ENCODE measurements around the gene ZNF805. TPM values are rescaled to one million over a fixed set of nuclear protein-coding genes. Genes with fewer than 3 reads are reported as not detected.

The ZNF805 gene
- total and polyA plus RNA-seq, 2 of the 13 experiments (the other 11 are each of a cell fraction or from before 2014, with no cell fraction given) = 5.1 to 12.8 TPM

- no peak for TF ChIP-seq LRRFIP1 (CRISPR knock-in tag; conservative IDR thresholded peaks at IDR 0.05)
- TF ChIP-seq SALL2 (CRISPR knock-in tag; IDR thresholded peaks at IDR 0.05) = peak; percentile 60
- no peak; the same call in 1 of the 2 replicates for TF ChIP-seq ZNF83 (CRISPR knock-in tag; IDR thresholded peaks at IDR 0.05; ENCODE audit: borderline replicate concordance)
- peak; percentile 67 for TF ChIP-seq ZNF503 (CRISPR knock-in tag; IDR thresholded peaks at IDR 0.05)
- no peak for TF ChIP-seq ZNF496 (CRISPR knock-in tag; IDR thresholded peaks at IDR 0.05; ENCODE audit: insufficient replicate concordance)
- peak; percentile 95 for TF ChIP-seq MAZ (IDR thresholded peaks at IDR 0.05; ENCODE audit: borderline replicate concordance, low read depth, low read length)
- peak; percentile 68 for TF ChIP-seq MAZ (CRISPR knock-in tag; IDR thresholded peaks at IDR 0.05; ENCODE audit: low read depth)
- no peak for TF ChIP-seq TRIM22 (IDR thresholded peaks at IDR 0.05)
- TF ChIP-seq MXI1 (IDR thresholded peaks at IDR 0.05; ENCODE audit: borderline replicate concordance, low read depth, low read length) = peak; percentile 97; the same call in 2 of the 3 replicates
- TF ChIP-seq ZNF281 (CRISPR knock-in tag; IDR thresholded peaks at IDR 0.05; ENCODE audit: borderline replicate concordance) = 0 out of 2 replicates have a peak, but pooled peaks have one; percentile 63
- TF ChIP-seq ARNTL (CRISPR knock-in tag; IDR thresholded peaks at IDR 0.05) = peak; percentile 91
- no peak for TF ChIP-seq NONO (IDR thresholded peaks at IDR 0.05)
- peak; percentile 66 for TF ChIP-seq NONO (CRISPR knock-in tag; conservative IDR thresholded peaks at IDR 0.05)
- peak; percentile 56; the same call in 1 of the 2 replicates for TF ChIP-seq ZNF704 (CRISPR knock-in tag; IDR thresholded peaks at IDR 0.05; ENCODE audit: borderline replicate concordance)
- no peak for TF ChIP-seq MAFF (IDR thresholded peaks at IDR 0.05; ENCODE audit: low read depth, low read length)
- TF ChIP-seq SATB2 (CRISPR knock-in tag; IDR thresholded peaks at IDR 0.05) = peak; percentile 88
- TF ChIP-seq ZNF441 (CRISPR knock-in tag; IDR thresholded peaks at IDR 0.05; ENCODE audit: borderline replicate concordance) = peak; percentile 91
- 0 out of 2 replicates have a peak, but pooled peaks have one; percentile 84 for TF ChIP-seq ZNF335 (CRISPR knock-in tag; IDR thresholded peaks at IDR 0.05)
- TF ChIP-seq ZFYVE20 (CRISPR knock-in tag; IDR thresholded peaks at IDR 0.05; ENCODE audit: borderline replicate concordance, low read depth) = no peak
These were observed 39.2 kb downstream of the ZNF805 start (continued) for GRCh38 chr19:57279418-57280164.

Data from HepG2 (cell line).